Breast epithelium (tissue), 3 donors: ENCODE data around the gene SFXN5.

ENCODE experiments used
- CTCF ChIP-seq, 3 donors: fragments of 450-650 bp; IDR thresholded peaks; one replicate each; pipeline ENCODE4 v1.5.1; 2016 to 2017; ENCODE audit warnings: antibody characterized with exemption in 3 of 3, mild to moderate bottlenecking in 3 of 3, moderate library complexity in 3 of 3
- POLR2A ChIP-seq: fragments of 450-650 bp; IDR thresholded peaks from one replicate; pipeline ENCODE4 v1.6.1; 2016; ENCODE audit warnings: antibody characterized with exemption, mild to moderate bottlenecking, moderate library complexity
- POLR2AphosphoS5 ChIP-seq, 3 donors: sonication (generic); formaldehyde crosslinking; IDR thresholded peaks; one replicate each; pipeline ENCODE4 v1.6.1; 2017; ENCODE audit warnings: antibody characterized with exemption in 3 of 3

DNA sequence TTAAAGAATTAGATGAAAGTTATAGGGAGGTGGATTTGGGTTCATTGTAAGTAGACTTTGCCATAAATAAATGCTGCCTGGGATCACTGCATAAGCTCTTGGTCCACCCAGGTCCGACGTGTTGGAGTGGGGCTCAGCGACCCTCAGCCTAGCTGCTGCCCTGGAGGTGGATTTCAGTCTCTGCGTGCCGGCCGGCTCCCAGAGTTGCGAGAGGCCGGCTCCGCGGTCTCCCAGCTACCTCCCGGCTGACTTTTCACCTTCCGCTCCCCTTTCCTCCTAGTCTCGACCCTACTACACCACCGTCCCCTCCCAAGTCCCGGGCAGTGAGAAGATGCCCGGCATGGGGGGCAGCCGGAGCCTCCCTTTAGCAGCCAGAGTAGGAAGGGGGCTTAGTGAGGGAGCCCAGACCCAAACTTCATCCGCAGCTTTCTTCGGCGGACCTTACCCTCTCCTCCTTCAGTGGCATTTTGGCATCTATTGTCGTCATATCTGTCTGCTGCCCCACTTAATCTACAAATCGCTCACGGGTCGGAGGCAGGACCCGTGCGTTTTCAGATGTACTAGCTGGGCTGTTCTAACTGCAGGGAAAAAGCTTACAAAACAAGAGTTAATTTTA is 146.1 kb downstream of the SFXN5 start:
- TF ChIP-seq POLR2A (no peak), CTCF (IDR thresholded peaks at IDR 0.05) (no peak), POLR2AphosphoS5 (IDR thresholded peaks at IDR 0.05) (no peak)
